ENCODE results near the gene ARHGAP18. TPM values are rescaled to one million over a fixed set of nuclear protein-coding genes. Genes with fewer than 3 reads are reported as not detected.

The ARHGAP18 gene
- total and polyA plus RNA-seq, 10 of the 15 experiments (the other 5 are each of a cell fraction or from before 2014, with no cell fraction given), result 18.2 to 52.2 (median 31.7) TPM

DNA sequence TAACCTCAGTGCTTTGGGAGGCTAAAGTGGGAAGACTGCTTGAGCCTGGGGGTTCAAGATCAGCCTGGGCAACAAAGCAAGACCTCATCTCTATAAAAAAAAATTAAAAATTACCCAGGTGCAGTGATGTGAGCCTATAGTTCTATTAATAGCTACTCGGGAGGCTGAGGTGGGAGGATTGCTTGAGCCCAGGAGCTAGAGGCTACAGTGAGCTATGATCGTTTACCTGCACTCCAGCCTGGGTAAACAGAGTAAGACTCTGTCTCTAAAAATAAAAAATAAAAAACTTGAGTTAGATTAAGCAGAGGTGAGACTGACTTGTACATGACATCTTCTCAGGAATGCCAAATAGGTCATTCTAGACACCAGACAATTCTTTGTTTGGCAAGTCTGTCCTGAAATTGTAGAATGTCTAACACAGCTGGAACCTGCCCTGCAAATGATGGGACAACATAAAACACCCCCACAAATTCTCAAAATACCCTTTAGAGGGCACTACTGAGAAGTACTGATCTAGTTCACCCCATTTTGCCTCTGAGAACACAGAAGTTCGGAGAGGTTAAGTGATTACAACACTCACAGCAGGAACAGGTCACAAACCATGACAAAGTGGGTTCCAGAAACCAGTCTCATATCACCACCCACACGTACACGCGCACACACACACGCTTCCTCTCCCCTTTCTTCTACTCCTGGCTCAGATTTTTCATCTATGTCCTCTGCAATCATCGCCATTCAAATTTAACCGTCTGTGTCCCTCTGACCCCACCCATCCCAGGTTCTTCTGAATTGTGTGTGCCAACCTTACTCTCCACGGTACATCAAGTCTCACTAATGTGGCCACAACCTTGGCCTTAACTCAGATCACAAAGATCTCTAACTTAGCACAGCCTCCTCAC is 38.3 kb downstream of the ARHGAP18 start (continued):
- TF ChIP-seq, protein P1, sequence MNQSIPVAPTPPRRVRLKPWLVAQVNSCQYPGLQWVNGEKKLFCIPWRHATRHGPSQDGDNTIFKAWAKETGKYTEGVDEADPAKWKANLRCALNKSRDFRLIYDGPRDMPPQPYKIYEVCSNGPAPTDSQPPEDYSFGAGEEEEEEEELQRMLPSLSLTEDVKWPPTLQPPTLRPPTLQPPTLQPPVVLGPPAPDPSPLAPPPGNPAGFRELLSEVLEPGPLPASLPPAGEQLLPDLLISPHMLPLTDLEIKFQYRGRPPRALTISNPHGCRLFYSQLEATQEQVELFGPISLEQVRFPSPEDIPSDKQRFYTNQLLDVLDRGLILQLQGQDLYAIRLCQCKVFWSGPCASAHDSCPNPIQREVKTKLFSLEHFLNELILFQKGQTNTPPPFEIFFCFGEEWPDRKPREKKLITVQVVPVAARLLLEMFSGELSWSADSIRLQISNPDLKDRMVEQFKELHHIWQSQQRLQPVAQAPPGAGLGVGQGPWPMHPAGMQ (IDR thresholded peaks at IDR 0.05; ENCODE audit: borderline replicate concordance), result no peak
- TF ChIP-seq NRF1 (conservative IDR thresholded peaks at IDR 0.05; ENCODE audit: low read depth, low read length) (no peak), ATF7 (IDR thresholded peaks at IDR 0.05; ENCODE audit: low read depth) (peak; percentile 95), SIN3A (IDR thresholded peaks at IDR 0.05; ENCODE audit: low read depth, low read length) (peak; percentile 30; the same call in 1 of the 2 replicates), CEBPZ (IDR thresholded peaks at IDR 0.05; ENCODE audit: low read depth, low read length) (no peak), WRNIP1 (IDR thresholded peaks at IDR 0.05; ENCODE audit: borderline replicate concordance, low read depth, low read length) (no peak), BMI1 (IDR thresholded peaks at IDR 0.05; ENCODE audit: borderline replicate concordance) (no peak), CREB1 (IDR thresholded peaks at IDR 0.05; ENCODE audit: low read depth) (peak; percentile 72), NFYA (IDR thresholded peaks at IDR 0.05; ENCODE audit: borderline replicate concordance, low read depth, low read length) (no peak), NBN (IDR thresholded peaks at IDR 0.05) (peak; percentile 93)
- TF ChIP-seq, protein P2, sequence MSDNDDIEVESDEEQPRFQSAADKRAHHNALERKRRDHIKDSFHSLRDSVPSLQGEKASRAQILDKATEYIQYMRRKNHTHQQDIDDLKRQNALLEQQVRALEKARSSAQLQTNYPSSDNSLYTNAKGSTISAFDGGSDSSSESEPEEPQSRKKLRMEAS (IDR thresholded peaks at IDR 0.05; ENCODE audit: low read depth, low read length), result no peak

Data from GM12878 (cell line).